GM18511 (cell line): ENCODE results near the gene CDH13.
"Not testable (repeated sequence)": the region's sequence is repeated elsewhere in the genome, so short reads cannot be mapped to it uniquely, and the experiment has no call there.

ENCODE experiments used
- ATAC-seq: cut with Tn5 transposase; IDR thresholded peaks from one replicate; pipeline ENCODE4 v1.9.1; 2021; ENCODE audit warnings: mild to moderate bottlenecking, moderate library complexity; ENCODE audit not compliant: unreplicated experiment

The CDH13 gene

DNA sequence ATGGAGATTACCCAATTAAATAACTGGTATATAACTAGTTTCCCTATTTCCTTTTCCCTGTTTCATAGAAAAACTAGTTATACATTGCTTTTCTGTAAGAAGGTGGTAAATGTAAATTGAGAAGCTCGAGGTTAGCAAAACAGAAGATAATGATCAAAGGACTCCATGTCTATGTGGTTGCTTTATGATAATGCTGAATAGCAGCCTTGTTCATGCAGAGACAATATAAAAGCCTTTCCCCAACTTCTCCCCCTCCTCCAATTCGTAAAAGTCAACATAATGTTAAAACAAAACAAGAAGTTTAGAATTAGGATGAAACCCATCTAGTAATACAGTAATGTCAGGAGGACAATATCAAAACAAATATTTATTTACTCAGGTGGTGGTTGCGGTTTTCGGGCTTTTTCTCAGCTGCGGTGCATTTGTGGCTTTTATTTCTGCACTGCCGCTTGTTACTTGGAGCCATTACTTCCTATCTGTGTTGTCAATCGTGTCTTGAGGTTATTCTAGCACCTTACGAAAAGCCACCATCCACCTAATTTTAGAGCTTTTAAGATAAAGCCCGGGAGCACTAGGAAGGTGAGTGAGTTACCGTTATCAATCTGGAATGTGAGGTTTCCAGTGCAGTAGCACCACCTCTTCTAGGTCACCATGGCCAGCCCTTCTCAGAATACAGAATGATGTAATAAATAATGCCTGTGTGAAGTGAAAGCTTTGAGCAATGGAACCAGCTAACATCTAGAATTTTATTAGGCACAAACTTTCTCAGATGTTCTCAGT lies 297.5 kb downstream of the CDH13 start:
- no peak for ATAC-seq

DNA sequence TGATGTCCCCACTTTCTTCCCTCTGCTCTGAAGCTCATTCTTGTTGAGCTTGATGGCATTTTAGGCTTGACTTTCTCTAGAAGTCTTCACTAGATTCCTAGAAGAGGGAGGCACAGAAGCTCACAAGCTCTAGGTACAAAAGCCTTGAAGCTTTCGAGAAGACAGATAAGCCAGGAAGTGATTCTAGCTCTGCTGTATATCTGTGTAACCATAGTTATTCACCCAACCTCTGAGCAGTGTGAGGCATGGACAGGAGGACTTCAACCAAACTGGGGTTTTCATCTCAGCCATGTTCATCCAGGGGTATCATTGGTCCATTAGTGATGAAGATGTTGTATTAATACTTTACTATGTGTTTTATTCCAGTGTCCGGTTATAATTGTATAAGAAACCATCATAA lies 299.7 kb downstream of the CDH13 start:
- no peak for ATAC-seq

DNA sequence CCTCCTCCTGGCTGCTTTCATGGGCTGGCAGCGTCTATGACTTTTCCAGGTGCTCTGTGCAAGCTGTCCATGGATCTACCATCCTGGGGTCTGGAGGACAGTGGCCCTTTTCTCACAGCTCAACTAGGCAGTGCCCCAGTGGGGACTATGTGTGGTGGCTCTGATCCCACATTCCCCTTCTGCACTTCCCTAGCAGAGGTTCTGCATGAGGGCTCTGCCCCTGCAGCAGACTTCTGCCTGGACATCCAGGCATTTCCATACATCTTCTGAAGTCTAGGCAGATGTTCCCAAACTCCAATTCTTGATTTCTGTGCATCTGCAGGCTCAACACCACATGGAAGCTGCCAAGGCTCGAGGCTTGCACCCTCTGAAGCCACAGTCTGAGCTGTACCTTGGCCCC lies 307.2 kb downstream of the CDH13 start:
- ATAC-seq, result not testable (repeated sequence)

DNA sequence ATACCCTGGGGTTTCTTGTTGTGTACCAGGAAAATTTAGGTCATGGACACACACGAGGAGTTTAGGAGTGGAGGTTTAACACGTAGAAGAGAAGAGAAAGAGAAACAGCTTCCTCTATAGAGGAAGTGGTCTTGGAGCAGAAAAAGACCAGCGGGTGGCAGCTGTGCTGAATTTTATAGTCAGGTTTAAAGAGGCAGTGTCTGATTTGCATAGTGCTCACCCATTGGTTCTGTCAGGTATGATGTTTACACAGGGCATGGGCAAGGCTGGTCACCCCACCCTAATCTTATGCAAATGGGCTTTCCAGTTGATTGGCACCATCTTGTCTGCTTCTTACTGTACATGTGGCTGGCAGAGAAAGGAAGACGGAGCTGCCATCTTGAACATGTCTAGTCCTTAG lies 309.0 kb downstream of the CDH13 start:
- no peak for ATAC-seq

DNA sequence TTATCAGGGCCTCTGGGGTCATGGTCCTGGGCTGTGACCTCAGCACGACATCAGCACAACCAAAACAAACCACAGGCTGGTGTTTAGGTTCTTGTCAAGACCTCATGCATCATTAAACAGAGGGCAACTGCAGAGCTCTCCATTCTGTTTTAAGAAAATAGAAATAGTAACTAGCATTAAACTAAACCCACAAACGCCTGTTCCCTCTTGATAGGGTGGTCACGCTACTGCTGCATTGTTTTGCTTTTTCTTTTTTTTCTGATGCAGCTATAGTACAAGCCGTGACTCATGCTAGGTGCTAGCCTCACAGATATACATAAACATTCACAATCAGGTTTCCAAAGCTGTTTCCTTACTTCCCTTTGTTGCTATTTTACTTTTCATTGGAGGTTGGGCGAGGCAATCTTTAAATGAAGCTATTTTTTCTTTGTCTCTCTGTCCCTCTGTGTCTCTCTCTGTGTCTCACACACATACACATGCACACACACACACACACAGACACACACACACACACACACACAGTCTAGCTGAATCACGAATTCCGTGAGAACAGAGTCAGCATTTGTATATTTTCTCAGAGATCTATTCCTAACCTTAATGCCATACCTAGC lies 310.3 kb downstream of the CDH13 start:
- no peak for ATAC-seq

DNA sequence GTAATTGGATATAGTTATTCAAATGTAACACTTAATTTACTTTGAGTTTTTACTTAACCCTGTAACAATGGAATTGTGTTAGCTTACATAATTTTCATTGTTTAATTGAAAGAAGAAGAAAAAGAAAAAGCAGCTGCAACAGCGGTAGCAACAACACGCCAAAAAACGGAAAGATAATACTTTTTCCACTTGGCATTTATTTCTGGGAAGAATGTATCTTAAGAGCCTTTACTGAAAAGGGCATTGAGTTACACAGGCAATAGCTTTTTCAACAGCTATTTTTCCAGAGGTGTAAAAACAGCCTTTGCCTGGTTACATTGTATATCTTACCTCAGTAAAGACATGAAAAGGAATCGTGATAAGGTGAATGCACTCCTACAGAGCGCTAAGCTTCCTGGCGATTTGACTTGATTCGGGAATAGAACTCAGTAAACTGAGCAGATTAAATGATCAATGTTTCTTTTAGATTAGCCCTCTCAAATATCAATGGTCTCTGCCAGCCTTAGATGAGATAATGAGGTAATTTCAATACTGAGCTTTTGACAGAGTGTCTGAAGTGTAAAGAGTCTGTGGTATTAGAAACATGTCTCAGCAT lies 311.3 kb downstream of the CDH13 start:
- no peak for ATAC-seq

DNA sequence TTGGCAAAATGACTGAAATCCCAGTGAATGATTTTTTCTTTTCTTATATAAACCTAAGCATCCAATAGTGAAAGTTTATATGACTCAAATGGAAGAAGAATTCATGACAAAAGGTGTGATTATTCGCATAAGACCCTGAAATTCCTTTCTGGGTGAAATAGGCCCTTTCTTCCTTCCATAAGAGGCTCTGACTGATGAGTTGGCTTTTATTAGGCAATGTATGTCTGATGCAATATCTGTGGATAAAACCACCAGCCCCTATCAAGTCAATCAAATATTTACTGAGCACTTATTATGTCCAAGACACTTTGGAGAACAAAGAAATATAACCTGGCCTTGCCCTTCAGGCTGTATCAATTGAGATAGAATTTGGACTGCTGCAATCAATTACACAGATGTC lies 316.6 kb downstream of the CDH13 start:
- no peak for ATAC-seq

DNA sequence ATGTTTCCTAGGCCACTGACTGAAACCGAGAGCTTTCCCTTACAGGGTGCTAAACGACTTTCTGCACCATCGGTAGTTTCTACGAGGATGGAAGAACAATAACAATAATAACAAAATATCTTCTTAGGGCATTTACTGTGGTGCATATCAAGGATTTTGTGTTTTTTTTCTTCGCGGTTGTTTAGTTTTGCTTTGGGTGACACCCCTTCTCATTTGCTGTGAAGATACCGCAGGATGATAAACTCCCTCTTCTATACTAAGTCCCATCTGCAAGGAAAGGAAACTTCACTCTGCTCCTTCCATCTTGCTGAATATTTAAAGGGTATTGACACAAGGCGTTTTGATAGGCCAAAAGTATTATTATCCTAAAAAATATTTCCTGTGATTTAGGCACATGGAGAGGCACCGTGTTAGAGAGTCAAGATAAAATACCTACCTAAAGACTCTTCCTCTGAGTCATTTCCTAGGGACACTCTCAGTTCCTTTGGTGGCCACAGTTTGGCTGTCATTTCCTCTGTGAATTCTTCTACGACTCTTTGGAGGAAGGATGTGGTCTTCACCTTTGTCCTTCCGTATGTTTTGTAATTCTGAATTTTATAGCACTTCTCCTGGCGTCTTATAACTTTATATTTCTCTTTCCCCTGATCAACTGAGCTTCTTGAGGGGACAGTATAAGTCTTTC lies 318.8 kb downstream of the CDH13 start:
- ATAC-seq, result no peak

DNA sequence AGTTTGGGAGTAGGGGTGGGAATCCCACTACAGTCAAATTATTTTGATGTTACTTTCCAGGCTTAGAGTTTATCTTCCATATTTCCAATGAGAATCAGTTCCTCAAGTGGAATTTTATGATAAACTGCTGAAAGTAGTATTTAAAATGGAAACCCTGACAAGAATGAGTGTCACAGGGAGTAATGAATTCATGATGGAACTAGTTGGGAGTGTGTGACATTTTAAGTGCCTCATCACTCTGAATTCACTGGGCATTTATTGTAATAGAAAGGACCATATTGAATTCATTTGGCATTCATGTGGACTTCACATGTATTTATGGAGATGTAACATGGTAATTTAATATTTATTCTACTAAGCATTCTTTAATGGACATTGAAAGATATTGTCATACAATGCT lies 320.9 kb downstream of the CDH13 start:
- no peak for ATAC-seq

DNA sequence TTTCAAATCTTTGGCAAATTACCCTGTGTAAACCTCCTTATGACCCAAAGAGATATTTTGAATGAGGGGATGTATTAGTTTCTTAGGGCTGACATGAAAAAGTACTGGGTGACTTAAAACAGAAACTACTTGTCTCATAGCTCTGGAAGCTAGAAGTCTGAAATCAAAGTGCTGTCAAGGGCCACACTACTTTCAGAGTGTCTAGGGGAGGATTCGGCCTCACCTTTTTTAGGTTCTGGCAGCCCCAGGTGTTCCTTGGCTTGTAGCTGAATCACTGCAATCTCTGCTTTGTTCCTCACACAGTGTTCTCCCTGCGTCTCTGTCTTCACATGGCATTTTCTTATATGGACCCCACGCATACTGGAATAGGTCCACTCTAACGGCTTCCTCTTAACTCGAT lies 322.2 kb downstream of the CDH13 start:
- ATAC-seq, result no peak

DNA sequence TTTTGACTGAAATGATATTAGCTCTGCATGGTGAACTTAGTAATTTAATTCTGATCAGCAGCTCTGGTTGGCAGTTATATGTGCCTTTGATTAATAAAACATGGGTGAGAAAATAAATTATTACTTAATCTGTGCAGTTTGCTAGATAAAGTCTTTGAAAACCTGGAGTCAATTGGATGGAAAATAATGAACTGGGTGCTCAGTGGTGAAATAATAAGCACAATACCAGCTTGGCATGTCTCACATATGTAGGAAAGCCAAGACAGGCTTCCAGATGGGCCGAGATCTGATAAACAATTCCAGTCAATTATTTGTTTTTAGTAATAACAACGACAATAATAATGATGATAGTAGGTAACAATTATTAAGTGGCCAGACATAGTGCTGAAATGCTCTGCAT lies 326.7 kb downstream of the CDH13 start:
- ATAC-seq, result no peak

DNA sequence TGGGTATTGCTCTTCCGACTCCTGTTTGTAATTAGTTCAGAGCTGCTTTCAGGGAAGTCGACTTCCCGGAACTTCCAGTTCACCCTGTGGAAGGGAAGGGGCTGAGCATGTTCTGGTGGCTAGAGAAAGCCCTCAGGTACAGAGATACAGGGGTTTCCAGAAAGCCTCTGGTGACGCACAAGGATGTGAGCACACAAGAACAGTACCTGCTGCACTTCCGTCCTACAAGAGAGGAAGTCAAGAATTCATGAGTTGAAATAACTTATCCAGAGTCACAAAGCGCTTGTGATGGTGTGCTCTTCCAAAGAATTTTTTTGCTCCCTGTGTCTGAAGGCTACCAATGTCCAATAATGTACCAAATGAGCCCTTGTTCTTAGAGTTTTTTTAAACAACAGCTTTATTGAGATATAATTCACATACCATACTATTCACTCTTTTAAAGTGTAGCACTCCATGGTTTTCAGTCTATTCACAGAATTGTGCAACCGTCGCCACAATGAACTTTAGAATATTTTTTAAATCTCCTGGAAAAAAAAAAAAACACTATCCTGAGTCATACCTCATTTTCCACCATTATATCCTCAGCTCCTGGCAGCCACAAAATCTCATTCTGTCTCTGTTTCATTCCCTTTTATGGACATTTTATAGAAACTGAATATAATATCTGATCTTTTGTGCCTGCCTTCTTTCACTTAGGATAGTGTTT lies 327.6 kb downstream of the CDH13 start:
- ATAC-seq, result no peak

DNA sequence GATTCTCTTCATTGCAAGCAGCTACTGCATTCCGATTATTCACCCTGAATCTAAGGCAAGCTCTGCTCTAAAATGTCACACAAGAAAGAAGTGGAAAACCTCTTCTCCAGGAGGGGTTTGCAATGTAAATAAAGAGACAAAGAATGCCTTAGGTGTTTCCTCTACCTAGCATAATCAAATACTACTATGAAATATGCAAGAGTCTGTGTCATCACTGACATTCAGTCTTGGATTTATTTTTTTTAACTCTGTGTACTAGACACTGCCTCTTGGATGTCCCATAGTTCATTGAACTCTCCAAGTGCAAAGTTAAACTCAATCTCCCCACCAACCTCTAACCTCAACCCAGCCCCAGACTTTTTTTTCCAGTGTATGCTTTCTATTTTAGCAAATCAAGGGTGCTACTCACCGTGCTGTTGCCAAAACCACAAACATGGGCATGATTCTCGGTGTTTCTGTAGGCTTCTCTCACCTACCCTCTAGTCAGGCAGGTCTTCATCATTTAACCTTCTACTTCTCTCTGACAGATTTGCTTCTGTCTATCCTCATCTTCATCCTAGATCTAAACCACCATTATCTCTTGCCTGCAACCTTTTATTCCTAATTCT lies 329.1 kb downstream of the CDH13 start:
- ATAC-seq, result no peak

DNA sequence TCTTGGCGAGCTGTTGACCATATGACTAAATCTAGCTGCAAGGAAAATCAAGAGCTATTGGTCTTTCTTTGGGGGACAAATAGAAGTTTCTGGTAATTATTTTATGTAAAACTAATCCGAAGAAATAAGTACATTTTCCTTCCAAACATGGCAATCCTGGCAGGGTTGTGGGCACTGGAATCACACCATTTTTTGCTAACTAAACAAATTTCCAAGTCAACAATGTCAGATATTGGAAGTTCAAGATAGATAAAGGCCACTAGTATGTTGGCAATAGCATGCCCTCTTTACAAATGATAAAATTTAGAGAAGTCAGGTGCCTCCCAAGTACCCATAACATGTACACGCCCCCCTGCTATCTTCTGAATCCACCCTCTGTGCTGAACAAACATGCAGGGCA lies 330.4 kb downstream of the CDH13 start:
- ATAC-seq, result no peak

DNA sequence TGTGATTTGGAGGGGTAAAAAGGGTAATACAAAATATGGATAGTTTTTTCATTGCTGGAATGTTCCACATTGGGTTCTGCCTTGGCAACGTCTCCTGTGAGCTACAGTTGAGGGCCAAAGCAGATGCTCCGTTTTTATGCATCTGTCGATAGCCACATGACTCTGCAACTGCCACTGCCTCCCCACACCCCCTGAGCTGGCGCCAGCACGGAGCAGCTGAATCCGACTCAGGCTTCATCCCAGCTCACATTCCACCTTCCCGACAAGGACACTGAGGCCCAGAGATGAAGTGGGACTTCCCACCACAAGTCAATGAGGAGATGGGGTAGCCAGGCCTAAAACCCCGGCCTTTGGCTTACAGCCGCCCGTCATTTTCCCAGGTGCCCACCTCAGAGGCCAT lies 334.1 kb downstream of the CDH13 start:
- no peak for ATAC-seq

DNA sequence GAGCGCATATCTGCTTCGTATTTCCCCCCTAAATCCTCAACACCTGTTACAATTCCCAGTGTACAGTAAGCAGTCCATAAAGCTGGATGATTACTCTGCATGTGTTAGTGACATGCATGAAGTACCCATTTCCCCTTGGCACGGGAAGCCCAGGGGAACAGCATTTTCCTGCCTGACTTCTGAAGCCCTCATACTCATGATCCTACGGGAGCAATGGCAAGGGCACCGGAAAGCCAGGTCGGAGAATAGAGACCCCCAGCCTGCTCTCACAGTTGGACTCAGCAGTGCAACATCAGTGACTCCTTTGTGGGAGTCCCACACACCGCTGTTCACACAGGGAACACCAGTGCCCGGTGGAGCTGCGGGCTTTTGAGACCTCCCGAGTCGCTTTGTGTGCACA lies 336.9 kb downstream of the CDH13 start:
- no peak for ATAC-seq

DNA sequence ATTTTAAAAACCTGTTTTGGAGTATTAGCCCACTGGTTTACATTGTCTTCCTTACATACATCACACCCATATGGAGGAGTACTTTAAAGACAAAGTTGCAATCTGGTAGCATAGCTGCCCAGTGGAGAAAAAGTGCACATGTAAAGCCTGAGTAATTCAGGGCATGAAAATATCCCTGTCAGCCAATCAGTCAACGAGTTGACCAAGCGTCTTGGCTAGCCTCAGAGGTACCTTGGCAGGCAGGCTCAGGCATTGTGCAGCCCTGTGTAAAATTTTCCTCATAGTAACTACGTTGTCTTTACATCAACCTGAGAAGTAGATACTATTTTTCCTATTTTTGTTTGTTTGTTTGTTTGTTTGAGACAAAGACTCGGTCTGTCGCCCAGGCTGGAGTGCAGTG lies 339.0 kb downstream of the CDH13 start:
- no peak for ATAC-seq

DNA sequence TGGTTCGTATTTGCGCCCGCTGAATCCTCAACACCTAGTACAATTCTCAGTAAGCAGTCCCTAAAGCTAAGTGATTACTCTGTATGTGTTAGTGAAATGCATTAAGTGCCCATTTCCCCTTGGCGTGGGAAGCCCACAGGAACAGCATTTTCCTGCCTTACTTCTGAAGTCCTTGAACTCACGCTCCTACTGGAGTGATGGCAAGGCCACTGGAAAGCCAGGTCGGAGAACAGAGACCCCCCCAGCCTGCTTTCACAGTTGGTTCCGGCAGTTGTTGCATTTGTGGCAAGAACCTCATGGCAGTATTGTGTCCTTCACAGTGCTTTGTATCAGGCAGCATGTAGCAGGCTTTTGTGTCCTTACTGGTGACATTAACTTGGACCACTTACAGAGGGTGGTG lies 340.7 kb downstream of the CDH13 start:
- no peak for ATAC-seq

DNA sequence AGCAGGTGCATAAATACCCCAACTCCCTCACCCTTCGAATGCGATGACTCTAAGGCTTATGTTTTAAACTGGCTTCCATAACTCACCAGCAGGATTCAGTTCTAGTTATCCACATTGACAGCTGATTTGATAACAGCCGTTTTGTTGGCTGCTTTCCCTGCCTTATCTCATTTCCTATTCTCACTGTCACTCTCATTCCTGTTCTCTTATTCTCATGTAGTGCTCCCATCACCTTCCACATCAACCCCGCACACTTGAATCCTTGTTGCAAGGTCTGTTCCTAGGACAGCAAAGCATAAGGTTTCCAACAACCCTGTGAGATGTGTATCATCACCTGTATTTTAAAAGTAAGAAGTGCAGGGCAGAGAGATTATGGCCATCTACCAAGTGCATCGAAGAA lies 344.4 kb downstream of the CDH13 start:
- no peak for ATAC-seq

DNA sequence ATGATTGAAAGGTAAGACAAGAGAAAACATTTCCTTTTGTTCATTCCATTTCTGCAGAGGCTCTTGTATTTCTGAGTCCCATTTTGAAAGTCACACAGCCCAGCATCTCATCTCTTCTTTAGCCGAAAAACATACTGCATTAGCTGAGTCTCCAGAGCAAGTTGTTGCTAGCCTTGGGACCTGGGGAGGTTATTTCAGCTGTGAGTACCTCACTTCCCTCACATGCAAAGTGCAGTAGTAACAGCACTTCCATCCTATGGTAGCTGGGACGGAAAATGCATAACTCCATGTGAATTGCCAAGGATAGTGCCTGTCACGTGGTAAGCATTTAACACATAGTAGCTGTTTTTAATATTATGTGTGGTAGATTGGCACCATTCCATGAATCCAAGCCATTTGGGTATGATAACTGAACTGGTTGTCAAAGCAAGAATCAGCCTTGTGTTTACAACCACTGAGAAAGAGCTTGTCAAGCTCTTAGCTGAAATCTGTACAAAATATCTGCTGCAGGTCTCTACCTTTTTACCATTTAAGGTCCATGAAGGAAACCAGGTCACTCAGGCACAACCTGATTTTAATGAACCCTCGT lies 345.7 kb downstream of the CDH13 start:
- no peak for ATAC-seq
